IMR-90 (cell line): ENCODE data around the gene DLX3. TPM values are rescaled to one million over a fixed set of nuclear protein-coding genes. Genes with fewer than 3 reads are reported as not detected.
A peak's percentile ranks its signal among the peaks of the same experiment; 100 is the strongest.

Source experiments
- ATAC-seq: fragments of 200-7000 bp; cut with Tn5 transposase; 2 replicates; pipeline ENCODE4 v1.9.1; 2020; ENCODE audit warnings: low read depth, mild to moderate bottlenecking, moderate library complexity
- BruUV-seq: library from RNA; stranded (reverse); fragments of 400-500 nt; replicated peaks from 2 replicates; lab custom pipeline; 2021; lab: Mats Ljungman, UMichigan
- CTCF ChIA-PET: fragments of 300-600 bp; formaldehyde crosslinking; extraction: SDS; loops from one replicate; lab custom pipeline; 2021; ENCODE audit warnings: antibody characterized with exemption; lab: Yijun Ruan, JAX
- POLR2A ChIA-PET: fragments of 300-600 bp; sonication (Branson Sonifier 250); formaldehyde crosslinking; loops from one replicate; lab custom pipeline; 2022; ENCODE audit warnings: antibody characterized with exemption; ENCODE audit not compliant: unreplicated experiment; lab: Charles Lee
- DNase-seq: peaks from one replicate; pipeline ENCODE4 v3.0.0; 2013
- H2AFZ ChIP-seq: replicated peaks from 2 replicates; pipeline ENCODE3; 2013; ENCODE audit warnings: low read length, mild to moderate bottlenecking; ENCODE audit not compliant: poor library complexity
- H2AK5ac ChIP-seq: 2 replicates; pipeline ENCODE4 v1.6.1; 2013; ENCODE audit warnings: low read depth, low read length, inconsistent platforms
- H2AK9ac ChIP-seq: replicated peaks from 2 replicates; pipeline ENCODE3; 2013; ENCODE audit warnings: mild to moderate bottlenecking, low read depth, low read length, moderate library complexity; ENCODE audit not compliant: poor library complexity
- H2BK120ac ChIP-seq: 2 replicates; pipeline ENCODE4 v1.6.1; 2013; ENCODE audit warnings: low read depth, low read length, inconsistent platforms
- H2BK15ac ChIP-seq: 3 replicates; pipeline ENCODE4 v1.6.1; 2013; ENCODE audit warnings: low read depth, low read length, inconsistent platforms
- H2BK20ac ChIP-seq: 2 replicates; pipeline ENCODE4 v1.6.1; 2013; ENCODE audit warnings: low read depth, mild to moderate bottlenecking, inconsistent platforms, low read length, moderate library complexity
- H2BK5ac ChIP-seq: 2 replicates; pipeline ENCODE4 v1.6.1; 2013; ENCODE audit warnings: mild to moderate bottlenecking, low read depth, low read length, inconsistent platforms; ENCODE audit not compliant: poor library complexity, severe bottlenecking
- H3K14ac ChIP-seq: replicated peaks from 2 replicates; pipeline ENCODE4 v1.6.1; 2013; ENCODE audit warnings: low read depth, low read length, inconsistent platforms
- H3K18ac ChIP-seq: 2 replicates; pipeline ENCODE4 v1.6.1; 2013; ENCODE audit warnings: low read depth, low read length, control low read depth
- H3K23ac ChIP-seq: 2 replicates; pipeline ENCODE4 v1.6.1; 2013; ENCODE audit warnings: low read depth, low read length, inconsistent platforms
- H3K27ac ChIP-seq: 2 replicates; pipeline ENCODE4 v1.5.1; 2013; ENCODE audit warnings: mild to moderate bottlenecking, control low read depth, low read length; ENCODE audit not compliant: insufficient read depth
- H3K27me3 ChIP-seq: 2 replicates; pipeline ENCODE4 v1.6.1; 2013; ENCODE audit warnings: low read length; ENCODE audit not compliant: control insufficient read depth, insufficient read depth
- H3K36me3 ChIP-seq: 2 replicates; pipeline ENCODE4 v1.6.1; 2013; ENCODE audit warnings: low read length, mixed read lengths; ENCODE audit not compliant: control insufficient read depth, insufficient read depth
- H3K4ac ChIP-seq: 2 replicates; pipeline ENCODE4 v1.6.1; 2013; ENCODE audit warnings: low read depth, low read length, inconsistent platforms
- H3K4me1 ChIP-seq: 2 replicates; pipeline ENCODE4 v1.6.1; 2013; ENCODE audit warnings: low read length, mixed read lengths; ENCODE audit not compliant: control insufficient read depth, insufficient read depth
- H3K4me2 ChIP-seq: 2 replicates; pipeline ENCODE4 v1.6.1; 2013; ENCODE audit warnings: low read depth, mild to moderate bottlenecking, control low read depth, low read length, moderate library complexity
- H3K4me3 ChIP-seq: 2 replicates; pipeline ENCODE4 v1.5.1; 2013; ENCODE audit warnings: low read depth, mild to moderate bottlenecking, control low read depth, low read length, moderate library complexity; ENCODE audit not compliant: insufficient read depth
- H3K56ac ChIP-seq: 2 replicates; pipeline ENCODE4 v1.6.1; 2013; ENCODE audit warnings: low read length, inconsistent platforms; ENCODE audit not compliant: insufficient read depth; ENCODE audit errors: extremely low read depth
- H3K79me1 ChIP-seq, 2 experiments: 2 replicates each; pipeline ENCODE4 v1.6.1; 2013; ENCODE audit warnings: low read length in 2 of 2, inconsistent platforms in 1 of 2, low read depth in 1 of 2
- H3K9ac ChIP-seq: 2 replicates; pipeline ENCODE4 v1.6.1; 2013; ENCODE audit warnings: low read depth, low read length, control low read depth
- H3K9me1 ChIP-seq: 2 replicates; pipeline ENCODE4 v1.6.1; 2013; ENCODE audit warnings: low read length, inconsistent platforms; ENCODE audit not compliant: insufficient read depth
- H3K9me3 ChIP-seq: 2 replicates; pipeline ENCODE4 v1.6.1; 2013; ENCODE audit warnings: low read length; ENCODE audit not compliant: control insufficient read depth, insufficient read depth
- H4K20me1 ChIP-seq: 2 replicates; pipeline ENCODE4 v1.6.1; 2013; ENCODE audit warnings: low read length, inconsistent platforms; ENCODE audit not compliant: insufficient read depth
- H4K5ac ChIP-seq: 2 replicates; pipeline ENCODE4 v1.6.1; 2013; ENCODE audit warnings: mild to moderate bottlenecking, low read depth, low read length, control low read depth
- H4K8ac ChIP-seq, 2 experiments: 2 replicates each; pipeline ENCODE4 v1.6.1; 2013; ENCODE audit warnings: low read depth in 2 of 2, low read length in 2 of 2, control low read depth in 1 of 2, inconsistent platforms in 1 of 2
- H4K91ac ChIP-seq: 2 replicates; pipeline ENCODE4 v1.6.1; 2013; ENCODE audit warnings: low read depth, low read length, inconsistent platforms; ENCODE audit not compliant: insufficient read depth
- CEBPB ChIP-seq: IDR thresholded peaks from 2 replicates; pipeline ENCODE4 v1.6.1; 2012; ENCODE audit warnings: low read depth, low read length, improper control_type of control experiment
- FOS ChIP-seq: fragments of 150-350 bp; IDR thresholded peaks from 2 replicates; pipeline ENCODE4 v1.6.1; 2016; ENCODE audit warnings: low read depth, low read length
- WGBS, 2 experiments: methylation state at CpG; one replicate each; pipeline versions ENCODE4 v1.1.5 to v1.1.7; 2013; ENCODE audit warnings: missing lambda C conversion rate in 2 of 2; ENCODE audit not compliant: insufficient read length in 1 of 2; ENCODE audit errors: extremely low coverage in 2 of 2; 5-methylcytosine and 5-hydroxymethylcytosine counted together
- dilution Hi-C: fragments of 300-500 bp; cut with HindIII; formaldehyde crosslinking; loops from one replicate; pipeline ENCODE4 v1.14.3; 2018; ENCODE audit warnings: low sequenced_read_pairs; ENCODE audit not compliant: unreplicated experiment
- in situ Hi-C: fragments of 300-500 bp; cut with MboI; formaldehyde crosslinking; loops from 3 replicates; pipeline ENCODE4 v1.14.3; 2019; ENCODE audit warnings: low sequenced_read_pairs, inconsistent platforms, mixed read lengths
- intact Hi-C: fragments of 100-400 bp; cut with micrococcal nuclease; formaldehyde crosslinking; loops from 2 replicates; pipeline ENCODE4 v1.10.0; 2022
- polyA plus RNA-seq, 3 experiments: library from polyadenylated mRNA; depleted of rRNA; stranded (reverse); fragments of >200 nt; gene quantifications; 2 replicates each; pipeline ENCODE4 v1.2.3, GENCODE V29; 2012; ENCODE audit warnings: low replicate concordance in 1 of 3
- total RNA-seq: library from RNA; depleted of rRNA; stranded (reverse); fragments of >200 nt; gene quantifications from 2 replicates; pipeline ENCODE4 v1.2.3, GENCODE V29; 2012

Gene DLX3
- total and polyA plus RNA-seq, 2 of the 4 experiments (the other 2 are of a cell fraction), result not detected

- Histone ChIP-seq H3K9me1 (peaks cover 20% of the 10 kb centered on the region), H3K79me1 (peaks cover 0 to 7% of the 10 kb centered on the region in 2 experiments; a peak in 1 of 4 replicates), H3K27ac (0 out of 2 replicates have a peak overlapping the region, but pooled peaks have one; percentile 2), H3K9me3 (no peaks in the 10 kb centered on the region), H2BK5ac (peak overlapping the region; percentile 1), H4K20me1 (no peaks in the 10 kb centered on the region), H3K27me3 (no peaks in the 10 kb centered on the region), H3K14ac (peak overlapping the region; percentile 73), H3K9ac (no peak overlapping the region), H2BK15ac (0 out of 3 replicates have a peak overlapping the region, but pooled peaks have one; percentile 41), H3K36me3 (no peaks in the 10 kb centered on the region), H2AK5ac (peak overlapping the region; percentile 98), H3K4me2 (no peak overlapping the region), H4K8ac (peak overlapping the region in 1 of 2 experiments; percentile 53; a peak in 2 of 4 replicates), H3K4ac (peak overlapping the region; percentile 72), H4K5ac (peak overlapping the region; percentile 62; the same call in 1 of the 2 replicates), H3K56ac (no peak overlapping the region; the same call in 1 of the 2 replicates), H2BK20ac (peak overlapping the region; percentile 38), H2BK120ac (peak overlapping the region; percentile 77), H2AFZ (peak overlapping the region; percentile 49), H3K4me1 (peaks cover 38% of the 10 kb centered on the region), H3K18ac (peak overlapping the region; percentile 24; the same call in 1 of the 2 replicates), H3K23ac (peak overlapping the region; percentile 46; the same call in 1 of the 2 replicates), H2AK9ac (peak overlapping the region; percentile 79), H3K4me3 (no peak overlapping the region), H4K91ac (peak overlapping the region; percentile 56)
- ATAC-seq, result no peak
- 71% methylated on average over 3 of the region's 5 CpGs; no CpG with 5 or more reads in 1 of the 2 experiments for WGBS, 2 experiments
- intact Hi-C loops (loop anchor here (10.0 kb wide), 1 partner anchor 269 kb away; no protein-coding TSS in a partner anchor), dilution Hi-C loops (no loop called here), in situ Hi-C loops (no loop called here)
- CTCF ChIA-PET, result interaction anchor here (0.7 to 1.3 kb wide), 2 partner anchors 21 to 59 kb away, joined by 3 to 4 read pairs; no protein-coding TSS in a partner anchor
- DNase-seq, result no peak
- TF ChIP-seq FOS (no peak), CEBPB (peak; percentile 76)
- no TSS peak for BruUV-seq
- POLR2A ChIA-PET, result no interaction called here
Measured at GRCh38 chr17:50035421-50035879, 40.4 kb upstream of the DLX3 start.
